ENCODE data around the gene EBLN1.

DNA sequence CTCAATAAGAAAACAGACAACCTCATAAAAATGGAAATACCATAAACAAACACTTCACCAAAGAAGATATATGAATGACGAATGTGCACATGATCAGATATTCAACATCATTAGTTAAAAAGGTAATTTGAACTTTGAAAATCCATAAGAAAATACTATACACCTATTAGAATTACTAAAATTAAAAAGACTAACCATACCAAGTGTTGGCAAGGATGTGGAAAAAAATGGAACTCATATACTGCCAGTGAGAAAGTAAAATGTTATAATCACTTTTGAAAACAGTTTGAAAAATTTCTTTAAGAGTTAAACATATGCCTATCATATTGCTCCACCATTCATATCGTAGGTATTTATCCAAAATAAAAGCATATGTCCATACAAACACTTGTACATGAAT, 37.1 kb downstream of the EBLN1 start:
- TF ChIP-seq, protein P1, sequence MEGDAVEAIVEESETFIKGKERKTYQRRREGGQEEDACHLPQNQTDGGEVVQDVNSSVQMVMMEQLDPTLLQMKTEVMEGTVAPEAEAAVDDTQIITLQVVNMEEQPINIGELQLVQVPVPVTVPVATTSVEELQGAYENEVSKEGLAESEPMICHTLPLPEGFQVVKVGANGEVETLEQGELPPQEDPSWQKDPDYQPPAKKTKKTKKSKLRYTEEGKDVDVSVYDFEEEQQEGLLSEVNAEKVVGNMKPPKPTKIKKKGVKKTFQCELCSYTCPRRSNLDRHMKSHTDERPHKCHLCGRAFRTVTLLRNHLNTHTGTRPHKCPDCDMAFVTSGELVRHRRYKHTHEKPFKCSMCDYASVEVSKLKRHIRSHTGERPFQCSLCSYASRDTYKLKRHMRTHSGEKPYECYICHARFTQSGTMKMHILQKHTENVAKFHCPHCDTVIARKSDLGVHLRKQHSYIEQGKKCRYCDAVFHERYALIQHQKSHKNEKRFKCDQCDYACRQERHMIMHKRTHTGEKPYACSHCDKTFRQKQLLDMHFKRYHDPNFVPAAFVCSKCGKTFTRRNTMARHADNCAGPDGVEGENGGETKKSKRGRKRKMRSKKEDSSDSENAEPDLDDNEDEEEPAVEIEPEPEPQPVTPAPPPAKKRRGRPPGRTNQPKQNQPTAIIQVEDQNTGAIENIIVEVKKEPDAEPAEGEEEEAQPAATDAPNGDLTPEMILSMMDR (conservative IDR thresholded peaks at IDR 0.05) = no peak
- no peak for TF ChIP-seq ZFX (IDR thresholded peaks at IDR 0.05)

Measured in C4-2B (cell line).